ENCODE data around the gene MSI2. TPM values are rescaled to one million over a fixed set of nuclear protein-coding genes. Genes with fewer than 3 reads are reported as not detected.
A peak's percentile ranks its signal among the peaks of the same experiment; 100 is the strongest.

Gene MSI2
- total and polyA plus RNA-seq, 7 experiments from 2014 or later = 3.3 to 169 (median 125) TPM

DNA sequence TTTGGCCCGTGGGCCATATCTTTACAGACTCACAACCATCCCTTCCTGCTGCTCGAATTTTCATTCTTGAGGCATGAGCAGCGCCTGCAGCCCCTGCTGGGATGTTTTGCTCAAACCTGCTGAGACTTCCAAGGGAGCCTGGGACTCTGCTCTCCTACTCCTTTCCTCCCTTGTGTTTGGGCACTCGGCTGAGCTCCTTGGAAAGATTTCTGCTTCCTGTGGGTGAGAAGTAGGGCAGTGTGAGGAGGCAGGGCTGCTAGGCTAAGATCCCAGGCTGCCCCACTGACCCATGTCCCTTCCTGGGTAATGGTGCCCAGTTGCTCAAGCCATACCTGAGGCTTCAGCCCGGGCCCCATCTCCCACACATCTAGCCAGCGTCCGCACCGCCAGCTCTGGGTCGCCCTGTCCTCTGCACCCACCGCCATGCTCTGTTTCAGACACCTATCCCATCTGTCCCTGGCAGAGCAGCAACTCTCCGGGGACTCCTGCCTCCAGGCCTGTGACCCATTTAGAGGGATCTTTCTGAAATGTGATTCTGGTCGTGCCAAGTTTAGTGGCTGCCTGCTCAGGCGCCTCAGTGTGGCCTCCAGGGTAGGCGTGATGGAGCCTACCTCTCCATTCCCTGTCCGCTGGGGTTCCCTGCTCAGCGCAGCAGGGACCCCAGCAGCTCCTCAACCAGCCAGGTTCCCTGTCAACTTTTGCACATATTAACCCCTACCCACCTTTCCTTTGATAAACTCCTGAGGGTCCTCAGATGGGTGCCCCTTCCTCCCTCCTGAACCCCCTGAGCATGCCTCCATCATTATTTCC lies 298.7 kb downstream of the MSI2 start:
- peaks cover 0 to 12% (median 0%) of the 10 kb centered on the region in 5 donors for H3K36me3 Mint-ChIP-seq
- no peak for DNase-seq
- no peaks in the 10 kb centered on the region for H3K27me3 Mint-ChIP-seq
- H3K4me3 Mint-ChIP-seq = no peak overlapping the region
- intact Hi-C loops (cut with micrococcal nuclease) = loop anchor here in 1 of 2 donors (5.0 kb wide), 1 partner anchor 117 kb away; no protein-coding TSS in a partner anchor
- ATAC-seq = no peak
- H3K27ac Mint-ChIP-seq = peak overlapping the region in 3 of 9 donors; percentile 26 to 89 (median 69)
- ChIA-PET POLR2A (no interaction called here), CTCF (no interaction called here)
- H3K27me3 ChIP-seq (ENCODE audit: control insufficient read depth in 2 of 2, insufficient read depth in 2 of 2, low read length in 2 of 2) = no peaks in the 10 kb centered on the region
- peaks cover 10 to 48% (median 38%) of the 10 kb centered on the region in 7 donors for H3K4me1 Mint-ChIP-seq
- peaks cover 0 to 19% of the 10 kb centered on the region in 2 donors for H3K4me1 ChIP-seq (ENCODE audit: control insufficient read depth in 2 of 2, insufficient read depth in 2 of 2, low read length in 2 of 2)
- no peaks in the 10 kb centered on the region for H3K9me3 Mint-ChIP-seq
- no peak overlapping the region for H3K27ac ChIP-seq (ENCODE audit: low read depth, low read length)
- H3K36me3 ChIP-seq (ENCODE audit: control insufficient read depth in 2 of 3, insufficient read depth in 3 of 3, low read length in 3 of 3) = peaks cover 0 to 3% (median 0%) of the 10 kb centered on the region in 3 experiments
- no peaks in the 10 kb centered on the region for H3K9me3 ChIP-seq (ENCODE audit: control insufficient read depth in 2 of 3, low read length in 3 of 3)
- H3K4me3 ChIP-seq (ENCODE audit: low read length) = no peak overlapping the region

DNA sequence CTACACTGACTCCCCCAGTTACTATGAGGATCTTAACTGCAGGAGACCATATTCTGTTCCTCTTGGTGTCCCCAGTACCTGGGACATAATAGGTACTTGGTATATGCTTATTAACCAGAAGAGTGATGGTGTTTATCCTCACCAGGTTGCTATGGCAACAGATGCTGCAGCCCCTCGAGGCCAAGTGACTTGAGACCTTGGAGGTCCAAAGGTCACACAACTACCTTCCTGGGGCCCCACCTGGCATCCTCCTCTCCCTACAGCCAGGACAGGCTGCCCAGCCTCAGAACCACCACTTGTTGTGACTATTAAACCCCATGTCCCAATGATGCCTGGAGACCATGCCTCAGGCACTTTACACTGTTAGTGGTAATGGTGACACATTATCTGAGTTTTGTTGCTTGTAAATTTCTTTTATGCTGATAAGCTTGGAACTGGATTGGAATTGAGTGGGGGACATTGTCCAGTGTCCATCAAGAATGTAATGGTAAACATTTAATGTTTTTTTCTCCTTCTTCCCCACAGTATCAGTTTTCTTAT lies 299.4 kb downstream of the MSI2 start:
- H3K4me1 Mint-ChIP-seq = peaks cover 11 to 47% (median 35%) of the 10 kb centered on the region in 7 donors
- no peak overlapping the region for H3K4me3 ChIP-seq (ENCODE audit: low read length)
- ChIA-PET CTCF (no interaction called here), POLR2A (no interaction called here)
- H3K4me1 ChIP-seq (ENCODE audit: control insufficient read depth in 2 of 2, insufficient read depth in 2 of 2, low read length in 2 of 2) = peaks cover 0 to 14% of the 10 kb centered on the region in 2 donors
- no peaks in the 10 kb centered on the region for H3K9me3 Mint-ChIP-seq
- ATAC-seq (no peak), DNase-seq (no peak)
- peak overlapping the region in 3 of 9 donors; percentile 3 to 87 (median 69) for H3K27ac Mint-ChIP-seq
- no peaks in the 10 kb centered on the region for H3K27me3 Mint-ChIP-seq
- H3K36me3 ChIP-seq (ENCODE audit: control insufficient read depth in 2 of 3, insufficient read depth in 3 of 3, low read length in 3 of 3) = peaks cover 0 to 3% (median 0%) of the 10 kb centered on the region in 3 experiments
- peaks cover 0 to 13% (median 0%) of the 10 kb centered on the region in 5 donors for H3K36me3 Mint-ChIP-seq
- no peak overlapping the region for H3K4me3 Mint-ChIP-seq
- no peaks in the 10 kb centered on the region for H3K27me3 ChIP-seq (ENCODE audit: control insufficient read depth in 2 of 2, insufficient read depth in 2 of 2, low read length in 2 of 2)
- no peaks in the 10 kb centered on the region for H3K9me3 ChIP-seq (ENCODE audit: control insufficient read depth in 2 of 3, low read length in 3 of 3)
- no peak overlapping the region for H3K27ac ChIP-seq (ENCODE audit: low read depth, low read length)
- intact Hi-C loops (cut with micrococcal nuclease) = no loop called here

DNA sequence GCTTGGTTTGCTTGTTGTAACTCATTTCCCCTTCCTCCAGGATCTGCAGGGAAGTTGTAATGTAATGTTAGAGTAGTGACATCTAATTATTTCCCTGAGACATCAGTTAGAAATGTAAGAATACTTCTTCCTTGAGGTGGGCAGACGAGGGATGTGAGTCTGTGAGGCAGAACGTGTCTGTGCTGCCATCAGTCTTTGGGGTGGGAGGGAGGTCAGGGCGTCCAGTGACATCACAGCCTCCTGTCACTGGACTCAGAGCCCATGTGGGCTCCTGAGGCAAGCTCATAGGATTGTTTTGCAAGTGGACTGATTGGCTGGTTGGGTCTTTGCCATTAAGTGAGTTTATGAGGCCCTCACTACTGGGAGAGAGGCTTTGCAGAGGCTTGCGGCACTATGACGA lies 300.0 kb downstream of the MSI2 start:
- no peak for DNase-seq
- Histone ChIP-seq H3K27ac (ENCODE audit: low read depth, low read length) (no peak overlapping the region), H3K9me3 (ENCODE audit: control insufficient read depth in 2 of 3, low read length in 3 of 3) (no peaks in the 10 kb centered on the region), H3K36me3 (ENCODE audit: control insufficient read depth in 2 of 3, insufficient read depth in 3 of 3, low read length in 3 of 3) (peaks cover 0 to 3% (median 0%) of the 10 kb centered on the region in 3 experiments), H3K4me3 (ENCODE audit: low read length) (no peak overlapping the region), H3K4me1 (ENCODE audit: control insufficient read depth in 2 of 2, insufficient read depth in 2 of 2, low read length in 2 of 2) (peaks cover 0 to 9% of the 10 kb centered on the region in 2 donors), H3K27me3 (ENCODE audit: control insufficient read depth in 2 of 2, insufficient read depth in 2 of 2, low read length in 2 of 2) (no peaks in the 10 kb centered on the region)
- peaks cover 0 to 16% (median 0%) of the 10 kb centered on the region in 5 donors for H3K36me3 Mint-ChIP-seq
- intact Hi-C loops (cut with micrococcal nuclease) = no loop called here
- CTCF ChIA-PET = no interaction called here
- ATAC-seq = no peak
- H3K9me3 Mint-ChIP-seq = peaks cover 0 to 1% (median 0%) of the 10 kb centered on the region in 11 donors
- no peaks in the 10 kb centered on the region for H3K27me3 Mint-ChIP-seq
- no peak overlapping the region for H3K27ac Mint-ChIP-seq
- POLR2A ChIA-PET = no interaction called here
- no peak overlapping the region for H3K4me3 Mint-ChIP-seq
- H3K4me1 Mint-ChIP-seq = peaks cover 13 to 44% (median 34%) of the 10 kb centered on the region in 7 donors

DNA sequence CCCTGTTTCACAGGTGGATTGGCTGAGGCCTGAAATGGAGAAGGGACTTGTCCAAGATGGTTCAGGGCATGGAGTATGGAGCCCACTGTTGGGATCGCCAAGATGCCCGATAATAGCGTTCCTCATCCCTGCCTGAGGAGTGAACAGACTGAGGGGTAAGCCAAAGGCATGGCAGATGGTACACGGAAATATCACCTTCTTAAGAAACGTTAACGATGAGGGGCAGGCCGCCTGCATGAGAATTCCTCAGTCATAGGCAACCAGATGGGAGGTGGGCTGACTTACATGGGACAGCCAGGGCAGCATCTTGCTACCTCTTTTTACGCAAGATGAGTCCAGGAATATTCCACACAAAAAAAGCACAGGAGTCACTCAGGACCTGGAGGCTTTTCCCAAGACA lies 300.7 kb downstream of the MSI2 start:
- Mint-ChIP-seq H3K9me3 (peaks cover 0 to 2% (median 0%) of the 10 kb centered on the region in 11 donors), H3K4me3 (peak overlapping the region in 1 of 10 donors; percentile 2), H3K4me1 (peaks cover 10 to 37% (median 29%) of the 10 kb centered on the region in 7 donors), H3K36me3 (peaks cover 0 to 16% (median 0%) of the 10 kb centered on the region in 5 donors), H3K27ac (no peak overlapping the region), H3K27me3 (no peaks in the 10 kb centered on the region)
- no peaks in the 10 kb centered on the region for H3K9me3 ChIP-seq (ENCODE audit: control insufficient read depth in 2 of 3, low read length in 3 of 3)
- peaks cover 0 to 3% (median 0%) of the 10 kb centered on the region in 3 experiments for H3K36me3 ChIP-seq (ENCODE audit: control insufficient read depth in 2 of 3, insufficient read depth in 3 of 3, low read length in 3 of 3)
- H3K4me1 ChIP-seq (ENCODE audit: control insufficient read depth in 2 of 2, insufficient read depth in 2 of 2, low read length in 2 of 2) = peaks cover 0 to 2% of the 10 kb centered on the region in 2 donors
- no peak overlapping the region for H3K27ac ChIP-seq (ENCODE audit: low read depth, low read length)
- ATAC-seq = no peak
- intact Hi-C loops (cut with micrococcal nuclease) = no loop called here
- ChIA-PET POLR2A (no interaction called here), CTCF (no interaction called here)
- DNase-seq = no peak
- H3K4me3 ChIP-seq (ENCODE audit: low read length) = no peak overlapping the region
- H3K27me3 ChIP-seq (ENCODE audit: control insufficient read depth in 2 of 2, insufficient read depth in 2 of 2, low read length in 2 of 2) = no peaks in the 10 kb centered on the region

DNA sequence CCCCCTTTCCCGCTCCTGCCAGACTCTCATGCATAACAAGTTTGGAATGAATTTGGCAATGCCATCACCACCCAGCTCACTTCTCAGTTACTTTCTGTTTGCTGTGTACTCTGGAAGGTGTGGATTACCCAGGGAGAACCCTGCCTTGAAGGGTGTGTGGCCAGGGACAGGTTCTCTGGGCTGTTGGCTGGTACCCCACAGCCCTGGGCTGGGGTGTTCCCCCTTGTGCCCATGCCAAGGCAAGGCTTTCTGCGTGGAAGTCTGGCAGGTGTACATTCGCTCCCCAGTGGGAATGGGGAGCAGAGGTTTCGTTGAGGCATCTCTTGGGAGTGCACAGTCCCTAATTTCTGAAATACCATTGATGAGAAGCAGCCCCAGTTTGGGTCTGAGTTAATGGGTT lies 301.1 kb downstream of the MSI2 start:
- Mint-ChIP-seq H3K27me3 (no peaks in the 10 kb centered on the region), H3K4me3 (no peak overlapping the region), H3K27ac (peak overlapping the region in 1 of 9 donors; percentile 62), H3K36me3 (peaks cover 0 to 16% (median 0%) of the 10 kb centered on the region in 5 donors), H3K9me3 (peaks cover 0 to 2% (median 0%) of the 10 kb centered on the region in 11 donors), H3K4me1 (peaks cover 10 to 33% (median 24%) of the 10 kb centered on the region in 7 donors)
- DNase-seq = no peak
- intact Hi-C loops (cut with micrococcal nuclease) = no loop called here
- ATAC-seq = no peak
- POLR2A ChIA-PET = no interaction called here
- no peaks in the 10 kb centered on the region for H3K27me3 ChIP-seq (ENCODE audit: control insufficient read depth in 2 of 2, insufficient read depth in 2 of 2, low read length in 2 of 2)
- H3K4me1 ChIP-seq (ENCODE audit: control insufficient read depth in 2 of 2, insufficient read depth in 2 of 2, low read length in 2 of 2) = no peaks in the 10 kb centered on the region
- H3K9me3 ChIP-seq (ENCODE audit: control insufficient read depth in 2 of 3, low read length in 3 of 3) = no peaks in the 10 kb centered on the region
- no peak overlapping the region for H3K4me3 ChIP-seq (ENCODE audit: low read length)
- peaks cover 0 to 3% (median 0%) of the 10 kb centered on the region in 3 experiments for H3K36me3 ChIP-seq (ENCODE audit: control insufficient read depth in 2 of 3, insufficient read depth in 3 of 3, low read length in 3 of 3)
- CTCF ChIA-PET = no interaction called here
- H3K27ac ChIP-seq (ENCODE audit: low read depth, low read length) = no peak overlapping the region

DNA sequence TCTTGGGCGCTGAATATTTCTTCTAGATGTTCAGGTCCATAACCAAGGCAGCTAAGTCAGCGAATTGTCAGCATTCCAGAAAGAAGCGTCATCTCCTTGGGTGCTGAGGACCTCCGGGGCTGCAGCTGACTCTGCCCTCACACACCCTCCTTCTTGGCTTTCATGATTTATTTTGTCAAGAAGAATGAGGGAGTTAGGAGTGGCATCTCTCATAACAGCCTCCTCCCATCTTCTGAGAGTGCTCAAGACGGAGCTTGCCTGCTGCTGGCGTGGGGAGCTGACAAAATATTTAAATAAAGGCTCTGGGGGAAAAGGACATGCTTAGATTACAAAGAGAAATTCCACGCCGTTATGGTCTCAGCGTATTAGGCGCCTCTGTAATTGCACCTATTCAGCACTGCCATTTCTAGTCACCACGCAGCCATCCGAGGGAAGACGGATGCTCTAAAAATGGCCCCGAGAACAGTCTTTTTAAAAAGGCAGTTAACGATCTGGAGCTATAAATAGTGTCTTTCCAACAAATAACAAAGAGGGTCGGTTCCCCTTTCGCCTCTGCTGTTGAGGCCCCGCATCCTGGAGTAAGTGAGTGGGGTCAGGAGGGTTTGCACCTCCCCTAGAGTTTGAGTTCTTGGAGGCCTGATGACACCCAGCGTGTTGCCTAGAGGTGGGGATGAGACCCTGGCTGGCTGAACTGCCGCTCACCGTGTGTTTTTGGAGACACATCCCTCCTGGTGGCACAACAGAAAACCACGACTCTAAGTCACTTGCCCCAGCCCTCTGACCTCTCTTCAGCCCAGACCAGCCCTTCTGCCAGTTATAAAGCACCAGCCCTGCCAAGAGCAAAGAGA lies 301.7 kb downstream of the MSI2 start:
- Histone ChIP-seq H3K27me3 (ENCODE audit: control insufficient read depth in 2 of 2, insufficient read depth in 2 of 2, low read length in 2 of 2) (no peaks in the 10 kb centered on the region), H3K4me3 (ENCODE audit: low read length) (no peak overlapping the region), H3K36me3 (ENCODE audit: control insufficient read depth in 2 of 3, insufficient read depth in 3 of 3, low read length in 3 of 3) (peaks cover 0 to 3% (median 0%) of the 10 kb centered on the region in 3 experiments), H3K27ac (ENCODE audit: low read depth, low read length) (no peak overlapping the region), H3K4me1 (ENCODE audit: control insufficient read depth in 2 of 2, insufficient read depth in 2 of 2, low read length in 2 of 2) (no peaks in the 10 kb centered on the region), H3K9me3 (ENCODE audit: control insufficient read depth in 2 of 3, low read length in 3 of 3) (no peaks in the 10 kb centered on the region)
- Mint-ChIP-seq H3K36me3 (peaks cover 0 to 16% (median 0%) of the 10 kb centered on the region in 5 donors), H3K27ac (peak overlapping the region in 4 of 9 donors; percentile 6 to 62 (median 32)), H3K4me1 (peaks cover 9 to 31% (median 18%) of the 10 kb centered on the region in 7 donors), H3K9me3 (peaks cover 0 to 2% (median 0%) of the 10 kb centered on the region in 11 donors), H3K27me3 (no peaks in the 10 kb centered on the region), H3K4me3 (no peak overlapping the region)
- ChIA-PET CTCF (no interaction called here), POLR2A (no interaction called here)
- ATAC-seq = no peak
- intact Hi-C loops (cut with micrococcal nuclease) = no loop called here
- no peak for DNase-seq

Measured in naive thymus-derived CD4-positive, alpha-beta T cell (primary cell).